GM12864 (cell line): ENCODE data around the gene BCL2L12.

ENCODE experiments used
- DNase-seq: peaks from one replicate; pipeline ENCODE4 v3.0.0-alpha.2; 2011; ENCODE audit warnings: low read depth
- H3K4me3 ChIP-seq: 2 replicates; pipeline ENCODE4 v1.5.1; 2011; ENCODE audit warnings: mild to moderate bottlenecking, low read depth, low read length, control low read depth
- CTCF ChIP-seq: IDR thresholded peaks from 2 replicates; pipeline ENCODE4 v1.5.1; 2011; ENCODE audit warnings: low read depth, mild to moderate bottlenecking, moderate library complexity, low read length, control low read depth, inconsistent platforms; ENCODE audit errors: missing control alignments

BCL2L12 gene

GRCh38 chr19:49676784-49677230 is 11.1 kb downstream of the BCL2L12 start:
- peak; percentile 100 for DNase-seq
- peak overlapping the region; percentile 100 for H3K4me3 ChIP-seq
- TF ChIP-seq CTCF, result no peak

- no peak for DNase-seq
- TF ChIP-seq CTCF, result no peak
- H3K4me3 ChIP-seq, result peak within 1 kb of the TSS; percentile 100
Measured at GRCh38 chr19:49677231-49677900, 11.6 kb downstream of the BCL2L12 start, which contains the start of gene PRMT1. TSS of gene PRMT1 (plus strand) at chr19:49677271. CDS start at chr19:49677281, 10 bp downstream.

- peak; percentile 63 for TF ChIP-seq CTCF
- H3K4me3 ChIP-seq, result peak overlapping the region; percentile 100
- peak; percentile 76 for DNase-seq
Measured at GRCh38 chr19:49677901-49678674, 12.4 kb downstream of the BCL2L12 start.

GRCh38 chr19:49678985-49679770 is 13.4 kb downstream of the BCL2L12 start:
- peak overlapping the region; percentile 100 for H3K4me3 ChIP-seq
- no peak for TF ChIP-seq CTCF
- no peak for DNase-seq

- peak overlapping the region; percentile 44 for H3K4me3 ChIP-seq
- no peak for DNase-seq
- no peak for TF ChIP-seq CTCF
Measured at GRCh38 chr19:49679771-49680413, 14.2 kb downstream of the BCL2L12 start.

- peak; percentile 99 for TF ChIP-seq CTCF
- peak overlapping the region; percentile 44 for H3K4me3 ChIP-seq
- DNase-seq, result peak; percentile 59
Measured at GRCh38 chr19:49680421-49681351, 15.0 kb downstream of the BCL2L12 start.
